Bronchial epithelial cell (primary cell): Measurements from ENCODE around the gene DYNC1LI1. TPM values are rescaled to one million over a fixed set of nuclear protein-coding genes. Genes with fewer than 3 reads are reported as not detected.
A peak's percentile ranks its signal among the peaks of the same experiment; 100 is the strongest.

Source experiments
- DNase-seq: peaks from one replicate; pipeline ENCODE4 v3.0.0-alpha.2; 2010; ENCODE audit warnings: low read depth
- FAIRE-seq: peaks from 2 replicates; lab custom pipeline; 2011; peaks lifted over from hg19 to GRCh38; lab: Jason Lieb, UNC
- H3K27me3 ChIP-seq: 2 replicates; pipeline ENCODE4 v1.5.1; 2011; ENCODE audit warnings: low read length; ENCODE audit not compliant: control insufficient read depth, insufficient read depth
- H3K36me3 ChIP-seq: 2 replicates; pipeline ENCODE4 v1.5.1; 2011; ENCODE audit warnings: low read length; ENCODE audit not compliant: control insufficient read depth, insufficient read depth
- H3K4me3 ChIP-seq: 2 replicates; pipeline ENCODE4 v1.5.1; 2011; ENCODE audit warnings: mild to moderate bottlenecking, low read depth, low read length, control low read depth
- total RNA-seq: library from RNA; depleted of rRNA; stranded (reverse); fragments of >200 nt; gene quantifications from 2 replicates; pipeline ENCODE4 v1.2.1, GENCODE V29; 2014
- TF ChIP-seq, protein P1 (sequence below): IDR thresholded peaks from 2 replicates; pipeline ENCODE4 v1.5.1; 2011; ENCODE audit warnings: mild to moderate bottlenecking, moderate library complexity, low read length, control low read depth, inconsistent platforms; ENCODE audit not compliant: insufficient read depth, severe bottlenecking

Gene DYNC1LI1
- total RNA-seq, 1 donor from 2014 or later: 24.5 TPM

DNA sequence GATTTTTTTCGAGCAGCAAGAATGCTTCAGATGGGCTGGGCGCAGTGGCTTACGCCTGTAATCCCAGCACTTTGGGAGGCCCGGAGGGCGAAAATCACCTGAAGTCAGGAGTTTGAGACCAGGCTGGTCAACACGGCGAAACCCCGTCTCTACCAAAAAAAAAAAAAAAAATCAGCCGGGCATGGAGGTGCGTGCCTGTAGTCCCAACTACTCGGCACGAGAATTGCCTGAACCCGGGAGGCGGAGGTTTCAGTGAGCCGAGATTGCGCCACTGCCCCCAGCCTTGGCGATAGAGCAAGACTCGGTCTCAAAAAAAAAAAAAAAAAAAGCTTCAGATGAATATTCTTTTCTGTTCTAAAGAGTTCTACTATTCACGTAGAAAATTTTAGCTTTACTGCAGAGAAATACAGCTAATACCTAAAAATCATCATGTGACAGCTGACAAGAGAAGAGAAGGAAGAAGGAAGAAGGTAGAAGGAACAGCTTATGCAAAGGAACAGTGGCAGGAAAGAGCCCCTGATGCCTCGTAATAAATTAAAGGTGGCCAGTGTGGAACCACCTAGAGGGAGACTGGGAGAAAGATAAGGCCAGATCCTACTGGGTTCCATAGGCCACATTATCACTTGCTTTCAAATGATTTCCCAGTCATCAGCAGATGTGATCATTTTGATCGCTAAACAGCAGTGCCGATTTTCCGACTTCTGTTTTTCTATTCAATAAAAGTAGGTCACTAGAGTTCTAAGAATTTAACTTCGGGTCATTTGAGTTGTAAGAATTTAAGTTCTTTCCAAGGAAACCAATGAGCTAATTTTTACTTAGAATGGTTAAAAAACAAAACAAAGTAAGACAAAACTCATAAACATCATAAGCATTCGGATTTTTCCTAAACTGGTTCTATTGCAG is 69.5 kb downstream of the DYNC1LI1 start:
- FAIRE-seq: no peak

DNA sequence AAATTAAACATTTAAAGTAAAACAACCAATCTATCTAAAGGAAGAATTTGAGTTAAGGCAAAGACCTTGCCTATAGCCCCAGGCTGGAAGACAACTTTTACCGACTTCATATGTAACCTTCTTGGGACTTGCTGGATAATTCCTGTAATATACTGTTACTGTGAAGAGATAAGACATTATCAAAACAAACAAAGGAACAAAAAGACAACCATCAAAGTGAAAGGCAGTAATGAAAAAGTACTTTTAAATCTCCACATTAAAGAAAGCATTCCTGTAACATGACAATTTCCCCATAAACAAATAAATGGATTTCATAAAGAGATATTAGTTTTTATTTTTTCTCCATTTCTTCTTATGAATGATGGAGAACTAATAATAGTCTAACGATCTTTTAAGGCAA is 70.4 kb downstream of the DYNC1LI1 start:
- TF ChIP-seq, protein P1, sequence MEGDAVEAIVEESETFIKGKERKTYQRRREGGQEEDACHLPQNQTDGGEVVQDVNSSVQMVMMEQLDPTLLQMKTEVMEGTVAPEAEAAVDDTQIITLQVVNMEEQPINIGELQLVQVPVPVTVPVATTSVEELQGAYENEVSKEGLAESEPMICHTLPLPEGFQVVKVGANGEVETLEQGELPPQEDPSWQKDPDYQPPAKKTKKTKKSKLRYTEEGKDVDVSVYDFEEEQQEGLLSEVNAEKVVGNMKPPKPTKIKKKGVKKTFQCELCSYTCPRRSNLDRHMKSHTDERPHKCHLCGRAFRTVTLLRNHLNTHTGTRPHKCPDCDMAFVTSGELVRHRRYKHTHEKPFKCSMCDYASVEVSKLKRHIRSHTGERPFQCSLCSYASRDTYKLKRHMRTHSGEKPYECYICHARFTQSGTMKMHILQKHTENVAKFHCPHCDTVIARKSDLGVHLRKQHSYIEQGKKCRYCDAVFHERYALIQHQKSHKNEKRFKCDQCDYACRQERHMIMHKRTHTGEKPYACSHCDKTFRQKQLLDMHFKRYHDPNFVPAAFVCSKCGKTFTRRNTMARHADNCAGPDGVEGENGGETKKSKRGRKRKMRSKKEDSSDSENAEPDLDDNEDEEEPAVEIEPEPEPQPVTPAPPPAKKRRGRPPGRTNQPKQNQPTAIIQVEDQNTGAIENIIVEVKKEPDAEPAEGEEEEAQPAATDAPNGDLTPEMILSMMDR: no peak
- FAIRE-seq (no peak), DNase-seq (no peak)
- Histone ChIP-seq H3K36me3 (no peaks in the 10 kb centered on the region), H3K4me3 (no peak overlapping the region), H3K27me3 (no peaks in the 10 kb centered on the region)

More for the DNA sequence above, 69.5 kb downstream of the DYNC1LI1 start:
- Histone ChIP-seq H3K36me3 (no peaks in the 10 kb centered on the region), H3K27me3 (no peaks in the 10 kb centered on the region), H3K4me3 (peak overlapping the region; percentile 97)
- DNase-seq: no peak
- TF ChIP-seq, protein P1: no peak

DNA sequence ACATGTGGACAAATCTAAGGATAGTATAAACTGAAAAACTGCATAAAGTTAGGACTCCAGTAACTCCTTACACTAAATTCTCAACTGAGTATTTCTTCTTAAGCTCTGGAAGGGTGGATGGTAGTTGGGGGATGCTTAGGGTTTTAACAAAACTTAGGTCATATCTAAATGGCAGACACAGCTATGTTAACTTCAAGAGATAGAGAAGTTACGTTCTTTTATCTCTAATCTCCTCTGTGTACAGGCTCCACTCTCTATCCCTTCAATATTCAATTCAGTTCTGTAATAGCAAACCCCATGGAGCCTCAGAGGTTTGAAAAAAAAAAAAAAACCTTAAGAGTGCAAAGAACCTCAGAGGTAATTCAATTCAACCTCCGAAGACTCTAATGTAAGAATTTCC is 71.1 kb downstream of the DYNC1LI1 start:
- Histone ChIP-seq H3K36me3 (no peaks in the 10 kb centered on the region), H3K27me3 (no peaks in the 10 kb centered on the region), H3K4me3 (no peak overlapping the region)
- TF ChIP-seq, protein P1: no peak
- DNase-seq: no peak
- no peak for FAIRE-seq

DNA sequence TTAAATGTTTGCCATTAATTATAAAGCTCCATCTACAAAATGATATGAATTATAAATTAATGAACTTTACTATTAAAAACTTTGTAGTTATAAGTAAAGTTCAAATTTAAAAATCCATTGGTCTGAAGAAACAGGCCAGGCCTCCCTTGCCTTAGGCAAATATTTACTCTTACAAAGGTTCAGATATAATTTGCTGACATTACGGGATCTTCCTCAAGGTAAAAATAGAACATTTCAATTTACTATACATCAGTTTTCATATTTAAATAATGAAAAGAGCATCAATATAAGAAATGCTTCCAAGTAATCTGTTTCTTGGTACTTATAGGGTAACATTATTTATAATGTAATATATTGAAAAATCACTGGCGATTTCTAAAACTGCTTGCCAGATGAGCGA is 71.7 kb downstream of the DYNC1LI1 start:
- Histone ChIP-seq H3K36me3 (no peaks in the 10 kb centered on the region), H3K27me3 (no peaks in the 10 kb centered on the region), H3K4me3 (no peak overlapping the region)
- FAIRE-seq (no peak), DNase-seq (no peak)
- TF ChIP-seq, protein P1: no peak

DNA sequence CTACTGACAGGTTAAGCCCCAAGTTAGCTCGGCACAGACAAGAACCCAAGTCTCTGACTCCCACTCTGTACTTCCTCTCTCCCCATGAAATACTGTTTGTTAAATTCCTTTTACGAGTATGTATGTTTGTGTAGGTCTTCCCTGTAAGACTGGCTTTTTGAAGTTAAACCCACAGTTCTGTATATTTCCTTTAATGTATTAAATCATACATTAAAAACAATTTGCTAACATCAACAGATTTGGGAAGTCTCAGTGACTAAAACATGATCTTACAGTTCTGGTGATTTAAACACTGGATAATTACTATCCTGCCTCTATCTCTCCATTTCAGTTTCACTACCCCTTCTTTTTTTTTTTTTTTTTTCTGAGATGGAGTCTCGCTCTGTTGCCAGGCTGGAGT is 72.4 kb downstream of the DYNC1LI1 start:
- Histone ChIP-seq H3K27me3 (no peaks in the 10 kb centered on the region), H3K36me3 (no peaks in the 10 kb centered on the region), H3K4me3 (no peak overlapping the region)
- DNase-seq: no peak
- no peak for FAIRE-seq
- TF ChIP-seq, protein P1: no peak

DNA sequence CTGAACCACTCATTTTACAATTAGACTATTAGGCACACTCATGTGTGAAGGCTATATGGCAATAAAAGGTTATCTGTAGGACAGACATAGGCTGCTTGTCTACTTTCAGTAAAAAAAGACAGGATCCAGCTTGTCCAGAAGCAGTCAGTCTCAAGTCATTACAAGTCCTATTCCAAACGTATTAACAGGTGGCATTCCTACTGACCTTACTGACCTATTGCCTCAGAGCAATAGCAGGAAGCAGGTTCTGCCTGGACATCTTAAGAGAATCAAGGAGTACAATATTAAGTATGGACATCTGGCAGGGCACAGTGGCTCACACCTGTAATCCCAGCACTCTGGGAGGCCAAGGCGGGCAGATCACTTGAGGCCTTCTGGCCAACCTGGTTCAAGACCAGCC is 75.0 kb downstream of the DYNC1LI1 start:
- Histone ChIP-seq H3K36me3 (no peaks in the 10 kb centered on the region), H3K4me3 (no peak overlapping the region), H3K27me3 (no peaks in the 10 kb centered on the region)
- DNase-seq (peak; percentile 96), FAIRE-seq (no peak)
- TF ChIP-seq, protein P1: no peak
